ENCODE measurements around the gene HERPUD2.
A peak's percentile ranks its signal among the peaks of the same experiment; 100 is the strongest.
"Not testable (repeated sequence)": the region's sequence is repeated elsewhere in the genome, so short reads cannot be mapped to it uniquely, and the experiment has no call there.

Gene HERPUD2

GRCh38 chr7:35677582-35678356 lies 17.2 kb downstream of the HERPUD2 start:
- DNase-seq, result no peak

GRCh38 chr7:35676211-35676610 lies 18.7 kb downstream of the HERPUD2 start:
- no peak for DNase-seq

GRCh38 chr7:35670856-35671569 lies 23.9 kb downstream of the HERPUD2 start:
- DNase-seq, result no peak

- DNase-seq, result not testable (repeated sequence)
Observed at GRCh38 chr7:35660411-35660810, 34.5 kb downstream of the HERPUD2 start.

GRCh38 chr7:35658606-35659201 lies 36.2 kb downstream of the HERPUD2 start:
- no peak for DNase-seq

GRCh38 chr7:35657125-35657524 lies 37.8 kb downstream of the HERPUD2 start:
- DNase-seq, result no peak

- DNase-seq, result not testable (repeated sequence)
Observed at GRCh38 chr7:35654558-35654957, 40.4 kb downstream of the HERPUD2 start.

- no peak for DNase-seq
Observed at GRCh38 chr7:35652124-35652523, 42.8 kb downstream of the HERPUD2 start.

GRCh38 chr7:35650751-35651150 lies 44.2 kb downstream of the HERPUD2 start:
- no peak for DNase-seq

GRCh38 chr7:35649711-35650110 lies 45.2 kb downstream of the HERPUD2 start:
- DNase-seq, result no peak

- no peak for DNase-seq
Observed at GRCh38 chr7:35648367-35648766, 46.6 kb downstream of the HERPUD2 start.

GRCh38 chr7:35647171-35647574 lies 47.8 kb downstream of the HERPUD2 start:
- DNase-seq, result no peak

GRCh38 chr7:35646289-35647023 lies 48.5 kb downstream of the HERPUD2 start:
- no peak for DNase-seq

- no peak for DNase-seq
Observed at GRCh38 chr7:35645691-35646090, 49.2 kb downstream of the HERPUD2 start.

- no peak for DNase-seq
Observed at GRCh38 chr7:35630024-35630972, 64.6 kb downstream of the HERPUD2 start.

GRCh38 chr7:35624299-35625186 lies 70.4 kb downstream of the HERPUD2 start:
- peak in 1 of 4 experiments; percentile 4 for DNase-seq

GRCh38 chr7:35623381-35623780 lies 71.6 kb downstream of the HERPUD2 start:
- no peak for DNase-seq

- DNase-seq, result no peak
Observed at GRCh38 chr7:35619863-35620262, 75.1 kb downstream of the HERPUD2 start.

GRCh38 chr7:35617041-35617440 lies 77.9 kb downstream of the HERPUD2 start:
- DNase-seq, result no peak

GRCh38 chr7:35613150-35613549 lies 81.8 kb downstream of the HERPUD2 start:
- no peak for DNase-seq

- DNase-seq, result no peak
Observed at GRCh38 chr7:35605760-35606159, 89.2 kb downstream of the HERPUD2 start.

All from activated naive CD4-positive, alpha-beta T cell (primary cell).